Measurements from ENCODE around the gene COL15A1. TPM values are rescaled to one million over a fixed set of nuclear protein-coding genes. Genes with fewer than 3 reads are reported as not detected.

COL15A1 gene
- polyA plus RNA-seq, 1 experiment = 3.2 TPM

DNA sequence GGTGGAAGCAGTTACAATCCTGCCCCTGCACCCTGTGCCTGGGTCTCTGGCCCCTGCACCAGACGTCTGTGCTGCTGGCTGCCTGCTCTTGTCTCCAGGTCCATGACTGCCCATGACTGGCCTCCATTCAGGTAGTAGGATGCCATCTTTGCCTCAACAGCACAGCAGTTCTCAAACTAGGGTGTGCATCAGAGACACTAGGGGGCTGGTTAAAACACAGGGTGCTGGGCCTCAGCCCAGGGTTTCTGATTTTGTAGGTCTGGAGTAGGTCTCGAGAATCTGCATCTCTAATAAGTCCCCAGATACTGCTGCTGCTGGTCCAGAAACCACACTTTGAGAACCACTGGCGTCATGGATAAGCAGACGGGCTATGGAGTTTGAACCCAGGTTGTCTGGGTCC lies 24.0 kb downstream of the COL15A1 start:
- ChIA-PET CTCF (no interaction called here), POLR2A (no interaction called here)
- H3K9me3 ChIP-seq (ENCODE audit: control insufficient read depth, insufficient read depth, low read length) = no peaks in the 10 kb centered on the region; the same call in 1 of the 2 replicates
- H3K27ac ChIP-seq (ENCODE audit: low read depth, low read length) = no peak overlapping the region
- TF ChIP-seq, protein P1, sequence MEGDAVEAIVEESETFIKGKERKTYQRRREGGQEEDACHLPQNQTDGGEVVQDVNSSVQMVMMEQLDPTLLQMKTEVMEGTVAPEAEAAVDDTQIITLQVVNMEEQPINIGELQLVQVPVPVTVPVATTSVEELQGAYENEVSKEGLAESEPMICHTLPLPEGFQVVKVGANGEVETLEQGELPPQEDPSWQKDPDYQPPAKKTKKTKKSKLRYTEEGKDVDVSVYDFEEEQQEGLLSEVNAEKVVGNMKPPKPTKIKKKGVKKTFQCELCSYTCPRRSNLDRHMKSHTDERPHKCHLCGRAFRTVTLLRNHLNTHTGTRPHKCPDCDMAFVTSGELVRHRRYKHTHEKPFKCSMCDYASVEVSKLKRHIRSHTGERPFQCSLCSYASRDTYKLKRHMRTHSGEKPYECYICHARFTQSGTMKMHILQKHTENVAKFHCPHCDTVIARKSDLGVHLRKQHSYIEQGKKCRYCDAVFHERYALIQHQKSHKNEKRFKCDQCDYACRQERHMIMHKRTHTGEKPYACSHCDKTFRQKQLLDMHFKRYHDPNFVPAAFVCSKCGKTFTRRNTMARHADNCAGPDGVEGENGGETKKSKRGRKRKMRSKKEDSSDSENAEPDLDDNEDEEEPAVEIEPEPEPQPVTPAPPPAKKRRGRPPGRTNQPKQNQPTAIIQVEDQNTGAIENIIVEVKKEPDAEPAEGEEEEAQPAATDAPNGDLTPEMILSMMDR (IDR thresholded peaks at IDR 0.05; ENCODE audit: low read depth, low read length) = no peak
- no peak overlapping the region for H3K4me3 ChIP-seq (ENCODE audit: low read depth, low read length)
- H3K27me3 ChIP-seq (ENCODE audit: control insufficient read depth, insufficient read depth, low read length) = peaks cover 9% of the 10 kb centered on the region
- DNase-seq (ENCODE audit: low read depth, low spot score) = no peak

DNA sequence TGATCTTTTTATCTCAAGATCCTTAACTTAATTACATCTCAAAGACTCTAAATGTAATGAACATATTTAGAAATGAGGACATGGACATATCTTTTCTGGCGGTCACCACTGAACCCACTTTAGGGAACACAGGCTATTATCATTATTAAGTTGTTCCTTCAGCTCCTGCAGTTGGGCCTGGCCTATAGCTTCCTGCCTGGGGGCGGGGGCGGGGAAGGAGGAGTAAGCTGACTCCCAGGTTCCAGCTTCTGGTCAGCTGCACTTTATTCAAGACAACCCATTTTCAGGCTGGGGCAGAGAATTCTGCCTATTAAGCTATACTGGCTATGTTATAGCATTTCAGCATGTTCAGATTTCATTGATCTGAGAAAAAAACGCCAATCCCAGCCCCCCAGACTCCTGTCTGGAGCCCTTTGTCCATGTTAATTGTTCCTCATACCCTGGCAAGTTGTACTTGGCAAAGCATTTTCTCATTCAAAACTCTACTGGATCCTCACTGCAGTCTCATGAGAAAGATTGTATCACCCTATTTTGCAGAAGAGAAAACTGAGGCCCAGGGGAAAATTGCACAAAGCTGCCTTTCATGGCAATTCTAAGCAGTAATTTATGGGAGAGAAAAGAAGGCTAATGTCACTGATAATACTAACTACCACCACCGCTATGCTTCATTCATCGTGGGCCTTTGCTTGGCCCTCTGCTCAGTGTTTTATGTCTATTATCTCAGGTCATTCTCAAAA lies 25.1 kb downstream of the COL15A1 start:
- POLR2A ChIA-PET = no interaction called here

DNA sequence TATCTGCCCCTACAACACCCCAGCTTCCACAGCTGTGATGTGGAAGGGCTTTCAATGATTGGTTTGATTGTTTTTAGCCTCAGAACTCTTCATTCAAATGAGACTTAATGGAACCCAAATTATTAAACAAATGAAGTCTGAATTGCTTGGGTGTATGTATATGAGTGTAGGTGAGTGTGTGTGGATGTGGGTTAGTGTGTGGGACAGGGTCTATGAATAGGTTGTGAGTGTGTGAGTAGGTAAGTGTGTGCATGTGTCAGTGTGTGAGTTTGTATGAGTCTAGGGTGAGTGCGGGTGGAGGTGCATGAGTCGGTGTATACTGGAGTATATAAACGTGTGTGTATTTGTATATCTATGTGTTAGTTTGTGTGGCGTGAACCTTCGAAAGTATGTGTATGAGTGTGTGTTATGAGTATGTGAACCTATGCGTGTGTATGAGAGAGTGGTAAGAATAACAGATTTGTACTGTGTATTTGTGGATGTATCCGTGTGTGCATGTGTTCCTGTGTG lies 26.9 kb downstream of the COL15A1 start:
- POLR2A ChIA-PET = interaction anchor here (1.0 to 1.1 kb wide), 2 partner anchors 12 to 13 kb away, joined by 3 to 5 read pairs; no protein-coding TSS in a partner anchor
- H3K27me3 ChIP-seq (ENCODE audit: control insufficient read depth, insufficient read depth, low read length) = peaks cover 14% of the 10 kb centered on the region
- DNase-seq (ENCODE audit: low read depth, low spot score) = no peak
- no peaks in the 10 kb centered on the region; the same call in 1 of the 2 replicates for H3K9me3 ChIP-seq (ENCODE audit: control insufficient read depth, insufficient read depth, low read length)
- CTCF ChIA-PET = interaction anchor here (1.0 to 2.1 kb wide), 2 partner anchors 109 to 110 kb away, joined by 4 to 5 read pairs; no protein-coding TSS in a partner anchor
- no peak overlapping the region for H3K27ac ChIP-seq (ENCODE audit: low read depth, low read length)
- TF ChIP-seq, protein P1 (IDR thresholded peaks at IDR 0.05; ENCODE audit: low read depth, low read length) = no peak
- no peak overlapping the region for H3K4me3 ChIP-seq (ENCODE audit: low read depth, low read length)

More for the DNA sequence above, 25.1 kb downstream of the COL15A1 start:
- DNase-seq (ENCODE audit: low read depth, low spot score) = no peak
- TF ChIP-seq, protein P1 (IDR thresholded peaks at IDR 0.05; ENCODE audit: low read depth, low read length) = no peak
- no peak overlapping the region for H3K4me3 ChIP-seq (ENCODE audit: low read depth, low read length)
- H3K27me3 ChIP-seq (ENCODE audit: control insufficient read depth, insufficient read depth, low read length) = peaks cover 13% of the 10 kb centered on the region
- H3K9me3 ChIP-seq (ENCODE audit: control insufficient read depth, insufficient read depth, low read length) = no peaks in the 10 kb centered on the region; the same call in 1 of the 2 replicates
- H3K27ac ChIP-seq (ENCODE audit: low read depth, low read length) = no peak overlapping the region
- CTCF ChIA-PET = interaction anchor here (0.6 kb wide), 1 partner anchor 172 kb away, joined by 3 read pairs; no protein-coding TSS in a partner anchor

DNA sequence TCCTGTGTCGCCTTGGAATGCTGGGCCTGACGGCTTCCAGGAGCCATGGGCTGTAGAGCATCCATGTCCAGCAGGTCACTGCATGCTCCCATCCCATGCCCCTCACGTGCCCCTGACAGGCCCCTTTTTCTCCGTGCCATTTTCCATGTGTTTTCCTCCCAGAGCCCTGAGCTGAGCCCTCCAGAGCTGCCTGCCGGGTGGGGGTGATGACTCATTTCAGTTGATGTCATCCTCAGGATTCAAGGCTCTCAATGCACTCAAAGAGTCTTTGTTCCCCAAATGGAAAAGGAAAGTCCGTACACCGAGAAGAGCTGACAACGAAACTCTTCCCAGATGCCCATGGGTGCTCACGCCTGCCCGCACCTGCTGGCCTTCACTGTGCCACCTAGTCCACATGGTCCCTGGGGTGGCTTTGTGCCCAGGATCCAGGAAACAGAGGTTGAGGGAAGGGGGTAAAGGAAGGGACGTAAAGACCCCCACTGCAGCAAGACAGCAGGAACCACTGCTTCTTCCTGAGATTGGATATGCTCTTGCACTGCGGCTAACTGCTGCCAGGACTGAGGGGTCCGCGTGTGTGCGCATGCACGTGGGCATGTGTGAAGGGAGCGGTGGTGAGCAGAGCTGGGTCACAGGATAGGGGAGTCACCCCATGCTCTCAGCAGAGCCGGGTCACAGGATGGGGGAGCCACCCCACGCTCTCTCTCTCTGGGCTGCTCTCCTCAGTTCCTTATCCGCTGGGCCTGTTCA lies 27.6 kb downstream of the COL15A1 start:
- Histone ChIP-seq H3K27ac (ENCODE audit: low read depth, low read length) (peak overlapping the region; percentile 68), H3K4me3 (ENCODE audit: low read depth, low read length) (0 out of 2 replicates have a peak overlapping the region, but pooled peaks have one; percentile 10), H3K9me3 (ENCODE audit: control insufficient read depth, insufficient read depth, low read length) (no peaks in the 10 kb centered on the region; the same call in 1 of the 2 replicates), H3K27me3 (ENCODE audit: control insufficient read depth, insufficient read depth, low read length) (peaks cover 18% of the 10 kb centered on the region)
- ChIA-PET POLR2A (interaction anchor here (1.0 to 1.1 kb wide), 2 partner anchors 12 to 13 kb away, joined by 3 to 5 read pairs; no protein-coding TSS in a partner anchor), CTCF (interaction anchor here (2.1 kb wide), 1 partner anchor 110 kb away, joined by 4 read pairs; no protein-coding TSS in a partner anchor)
- peak; percentile 51 for DNase-seq (ENCODE audit: low read depth, low spot score)
- TF ChIP-seq, protein P1 (IDR thresholded peaks at IDR 0.05; ENCODE audit: low read depth, low read length) = no peak

Data from AG04450 (cell line).